CD4-positive, alpha-beta T cell (primary cell): Measurements from ENCODE around the gene OR51E2. TPM values are rescaled to one million over a fixed set of nuclear protein-coding genes. Genes with fewer than 3 reads are reported as not detected.

Experiments used
- ATAC-seq: fragments of 200-7000 bp; cut with Tn5 transposase; one replicate; pipeline ENCODE4 v1.10.0; 2022; ENCODE audit warnings: mild to moderate bottlenecking; ENCODE audit not compliant: poor library complexity
- CTCF ChIA-PET: fragments of 350-600 bp; sonication (Branson Sonifier 250); formaldehyde crosslinking; loops from one replicate; lab custom pipeline; 2021; ENCODE audit warnings: antibody characterized with exemption, inconsistent platforms; lab: Charles Lee
- POLR2A ChIA-PET: fragments of 350-600 bp; sonication (Branson Sonifier 250); formaldehyde crosslinking; loops from one replicate; lab custom pipeline; 2021; ENCODE audit warnings: antibody characterized with exemption, inconsistent platforms; lab: Charles Lee
- DNase-seq, 14 experiments: peaks; one replicate each; pipeline ENCODE4 v3.0.0-alpha.2; 2013 to 2020; ENCODE audit warnings: mixed read lengths in 2 of 14
- H3K27ac ChIP-seq, 2 donors: one replicate each; pipeline versions ENCODE4 v1.5.1 to v1.7.0; 2013; ENCODE audit warnings: low read length in 2 of 2, low read depth in 1 of 2, mild to moderate bottlenecking in 1 of 2
- H3K27me3 ChIP-seq, 2 experiments: 1 replicate in 1 of 2; 2 replicates in 1 of 2; pipeline versions ENCODE4 v1.6.1 to v1.7.0; 2013; ENCODE audit warnings: low read length in 2 of 2, control low read depth in 1 of 2, mild to moderate bottlenecking in 1 of 2, moderate library complexity in 1 of 2; ENCODE audit not compliant: insufficient read depth in 2 of 2, control insufficient read depth in 1 of 2
- H3K36me3 ChIP-seq: one replicate; pipeline ENCODE4 v1.6.1; 2013; ENCODE audit warnings: low read length, control low read depth; ENCODE audit not compliant: insufficient read depth
- H3K4me1 ChIP-seq: one replicate; pipeline ENCODE4 v1.6.1; 2013; ENCODE audit warnings: low read length, control low read depth; ENCODE audit not compliant: insufficient read depth
- H3K4me3 ChIP-seq: one replicate; pipeline ENCODE4 v1.5.1; 2013; ENCODE audit warnings: mild to moderate bottlenecking, low read length, moderate library complexity
- H3K9me3 ChIP-seq, 2 experiments: 1 replicate in 1 of 2; 2 replicates in 1 of 2; pipeline versions ENCODE4 v1.6.1 to v1.7.0; 2013; ENCODE audit warnings: low read length in 2 of 2, mild to moderate bottlenecking in 2 of 2, control low read depth in 1 of 2, moderate library complexity in 1 of 2; ENCODE audit not compliant: control insufficient read depth in 1 of 2, insufficient read depth in 1 of 2
- H3K27ac Mint-ChIP-seq: one replicate; pipeline ENCODE4 v1.8.0; 2020; ENCODE audit warnings: mixed read lengths
- H3K27me3 Mint-ChIP-seq: one replicate; pipeline ENCODE4 v1.8.0; 2021; ENCODE audit warnings: mixed read lengths
- H3K36me3 Mint-ChIP-seq: one replicate; pipeline ENCODE4 v1.8.0; 2021; ENCODE audit warnings: low read depth, mixed read lengths
- H3K4me1 Mint-ChIP-seq: one replicate; pipeline ENCODE4 v1.8.0; 2021; ENCODE audit warnings: low read depth, mixed read lengths
- H3K4me3 Mint-ChIP-seq: one replicate; pipeline ENCODE4 v1.8.0; 2020; ENCODE audit warnings: mild to moderate bottlenecking, mixed read lengths
- H3K9me3 Mint-ChIP-seq: one replicate; pipeline ENCODE4 v1.8.0; 2020; ENCODE audit warnings: mixed read lengths
- intact Hi-C, 2 experiments: fragments of 100-400 bp; cut with DNase I in 1 of 2; cut with micrococcal nuclease in 1 of 2; formaldehyde crosslinking; loops; one replicate each; pipeline versions ENCODE4 v1.15.1 to v1.9.0; 2023 to 2025; cut with DNase I, micrococcal nuclease
- total RNA-seq, 174 experiments: library from RNA in 2 of 174; stranded (reverse) in 2 of 174; gene quantifications; one replicate each; pipeline ENCODE4 v1.2.3 and lab custom pipeline; 2021 to 2026
- TF ChIP-seq, protein P1 (sequence below): fragments of 200-600 bp; IDR thresholded peaks from one replicate; pipeline ENCODE4 v1.8.0; 2022; ENCODE audit warnings: antibody characterized with exemption, mild to moderate bottlenecking

Gene OR51E2
- total RNA-seq, 2 experiments from 2014 or later, result not detected

GRCh38 chr11:4643076-4643475, 54.6 kb downstream of the OR51E2 start:
- Mint-ChIP-seq H3K4me1 (no peaks in the 10 kb centered on the region), H3K9me3 (no peaks in the 10 kb centered on the region), H3K27ac (no peak overlapping the region), H3K36me3 (no peaks in the 10 kb centered on the region), H3K27me3 (peaks cover 40% of the 10 kb centered on the region), H3K4me3 (no peak overlapping the region)
- Histone ChIP-seq H3K27me3 (peaks cover 4 to 6% of the 10 kb centered on the region in 2 experiments), H3K27ac (no peak overlapping the region), H3K36me3 (no peaks in the 10 kb centered on the region), H3K4me1 (no peaks in the 10 kb centered on the region), H3K9me3 (no peaks in the 10 kb centered on the region), H3K4me3 (no peak overlapping the region)
- DNase-seq (no peak), ATAC-seq (no peak)
- TF ChIP-seq, protein P1, sequence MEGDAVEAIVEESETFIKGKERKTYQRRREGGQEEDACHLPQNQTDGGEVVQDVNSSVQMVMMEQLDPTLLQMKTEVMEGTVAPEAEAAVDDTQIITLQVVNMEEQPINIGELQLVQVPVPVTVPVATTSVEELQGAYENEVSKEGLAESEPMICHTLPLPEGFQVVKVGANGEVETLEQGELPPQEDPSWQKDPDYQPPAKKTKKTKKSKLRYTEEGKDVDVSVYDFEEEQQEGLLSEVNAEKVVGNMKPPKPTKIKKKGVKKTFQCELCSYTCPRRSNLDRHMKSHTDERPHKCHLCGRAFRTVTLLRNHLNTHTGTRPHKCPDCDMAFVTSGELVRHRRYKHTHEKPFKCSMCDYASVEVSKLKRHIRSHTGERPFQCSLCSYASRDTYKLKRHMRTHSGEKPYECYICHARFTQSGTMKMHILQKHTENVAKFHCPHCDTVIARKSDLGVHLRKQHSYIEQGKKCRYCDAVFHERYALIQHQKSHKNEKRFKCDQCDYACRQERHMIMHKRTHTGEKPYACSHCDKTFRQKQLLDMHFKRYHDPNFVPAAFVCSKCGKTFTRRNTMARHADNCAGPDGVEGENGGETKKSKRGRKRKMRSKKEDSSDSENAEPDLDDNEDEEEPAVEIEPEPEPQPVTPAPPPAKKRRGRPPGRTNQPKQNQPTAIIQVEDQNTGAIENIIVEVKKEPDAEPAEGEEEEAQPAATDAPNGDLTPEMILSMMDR, result no peak
- CTCF ChIA-PET, result no interaction called here
- POLR2A ChIA-PET, result no interaction called here
- intact Hi-C loops, result no loop called here

- H3K36me3 Mint-ChIP-seq, result no peaks in the 10 kb centered on the region
- no peak overlapping the region for H3K27ac Mint-ChIP-seq
- CTCF ChIA-PET, result no interaction called here
- no peaks in the 10 kb centered on the region for H3K9me3 Mint-ChIP-seq
- ATAC-seq (no peak), DNase-seq (no peak)
- POLR2A ChIA-PET, result no interaction called here
- no peaks in the 10 kb centered on the region for H3K36me3 ChIP-seq
- H3K27ac ChIP-seq, result no peak overlapping the region
- H3K4me3 ChIP-seq, result no peak overlapping the region
- H3K4me1 ChIP-seq, result peaks cover 3% of the 10 kb centered on the region
- peaks cover 4 to 6% of the 10 kb centered on the region in 2 experiments for H3K27me3 ChIP-seq
- H3K4me3 Mint-ChIP-seq, result no peak overlapping the region
- TF ChIP-seq, protein P1, result no peak
- intact Hi-C loops, result no loop called here
- H3K9me3 ChIP-seq, result no peaks in the 10 kb centered on the region
- no peaks in the 10 kb centered on the region for H3K4me1 Mint-ChIP-seq
- peaks cover 40% of the 10 kb centered on the region for H3K27me3 Mint-ChIP-seq
Measured at GRCh38 chr11:4642043-4642442, 55.6 kb downstream of the OR51E2 start.

GRCh38 chr11:4641501-4641900, 56.2 kb downstream of the OR51E2 start:
- no peak overlapping the region for H3K27ac Mint-ChIP-seq
- no peaks in the 10 kb centered on the region for H3K4me1 Mint-ChIP-seq
- peaks cover 7% of the 10 kb centered on the region for H3K4me1 ChIP-seq
- H3K4me3 ChIP-seq, result no peak overlapping the region
- H3K36me3 Mint-ChIP-seq, result no peaks in the 10 kb centered on the region
- H3K9me3 ChIP-seq, result no peaks in the 10 kb centered on the region
- DNase-seq (no peak), ATAC-seq (no peak)
- no peaks in the 10 kb centered on the region for H3K36me3 ChIP-seq
- intact Hi-C loops, result no loop called here
- no peaks in the 10 kb centered on the region for H3K9me3 Mint-ChIP-seq
- H3K27me3 Mint-ChIP-seq, result peaks cover 40% of the 10 kb centered on the region
- H3K27me3 ChIP-seq, result peaks cover 6% of the 10 kb centered on the region in 2 experiments
- TF ChIP-seq, protein P1, result no peak
- ChIA-PET POLR2A (no interaction called here), CTCF (no interaction called here)
- H3K27ac ChIP-seq, result no peak overlapping the region
- no peak overlapping the region for H3K4me3 Mint-ChIP-seq
